Neural progenitor cell (in vitro differentiated cells): ENCODE results near the gene KRTAP12-4. TPM values are rescaled to one million over a fixed set of nuclear protein-coding genes. Genes with fewer than 3 reads are reported as not detected.

ENCODE experiments used
- DNase-seq: peaks from one replicate; pipeline ENCODE4 v3.0.0-alpha.2; 2016; ENCODE audit warnings: low spot score
- H2AFZ ChIP-seq: fragments of 200-600 bp; sonication (generic); replicated peaks from 2 replicates; pipeline ENCODE4 v1.6.1; 2016; ENCODE audit warnings: antibody characterized with exemption
- H3F3A ChIP-seq: fragments of 200-600 bp; sonication (generic); 2 replicates; pipeline ENCODE4 v1.6.1; 2016; ENCODE audit warnings: antibody characterized with exemption, low read depth
- H3K27ac ChIP-seq: fragments of 200-600 bp; sonication (generic); 2 replicates; pipeline ENCODE4 v1.5.1; 2016; ENCODE audit warnings: mild to moderate bottlenecking
- H3K27me3 ChIP-seq: fragments of 200-600 bp; sonication (generic); 2 replicates; pipeline ENCODE4 v1.6.1; 2016; ENCODE audit warnings: mild to moderate bottlenecking, moderate library complexity
- H3K36me3 ChIP-seq: fragments of 200-600 bp; sonication (generic); 2 replicates; pipeline ENCODE4 v1.5.1; 2016
- H3K4me1 ChIP-seq: fragments of 200-600 bp; sonication (generic); 2 replicates; pipeline ENCODE4 v1.6.1; 2016; ENCODE audit warnings: mixed run types
- H3K4me2 ChIP-seq: fragments of 200-600 bp; sonication (generic); 2 replicates; pipeline ENCODE4 v1.6.1; 2016
- H3K4me3 ChIP-seq: fragments of 200-600 bp; sonication (generic); 2 replicates; pipeline ENCODE4 v1.5.1; 2016
- H3K79me2 ChIP-seq: fragments of 200-600 bp; sonication (generic); 2 replicates; pipeline ENCODE4 v1.6.1; 2016; ENCODE audit warnings: low read depth
- H3K9ac ChIP-seq: fragments of 200-600 bp; sonication (generic); 2 replicates; pipeline ENCODE4 v1.6.1; 2016
- H3K9me3 ChIP-seq: fragments of 200-600 bp; sonication (generic); 2 replicates; pipeline ENCODE4 v1.5.1; 2016; ENCODE audit warnings: low read depth
- H4K20me1 ChIP-seq: fragments of 200-600 bp; sonication (generic); 2 replicates; pipeline ENCODE4 v1.6.1; 2016; ENCODE audit warnings: low read depth
- H3K27ac Mint-ChIP-seq: 3 replicates; pipeline ENCODE4 v1.8.0; 2021; ENCODE audit warnings: mixed read lengths
- H3K27me3 Mint-ChIP-seq: 2 replicates; pipeline ENCODE4 v1.8.0; 2022; ENCODE audit warnings: low read depth, mild to moderate bottlenecking, inconsistent platforms, moderate library complexity, mixed read lengths; ENCODE audit not compliant: insufficient read depth
- H3K36me3 Mint-ChIP-seq: 3 replicates; pipeline ENCODE4 v1.8.0; 2021; ENCODE audit warnings: mixed read lengths
- H3K4me1 Mint-ChIP-seq: 3 replicates; pipeline ENCODE4 v1.8.0; 2021; ENCODE audit warnings: mixed read lengths
- H3K4me3 Mint-ChIP-seq: 3 replicates; pipeline ENCODE4 v1.8.0; 2021; ENCODE audit warnings: mild to moderate bottlenecking, moderate library complexity, mixed read lengths
- H3K9me3 Mint-ChIP-seq: 3 replicates; pipeline ENCODE4 v1.8.0; 2020; ENCODE audit warnings: mixed read lengths
- EZH2 ChIP-seq: fragments of 200-600 bp; sonication (generic); IDR thresholded peaks from 2 replicates; pipeline ENCODE4 v1.6.1; 2017; ENCODE audit warnings: antibody characterized with exemption, mild to moderate bottlenecking, moderate library complexity
- EZH2phosphoT487 ChIP-seq: fragments of 200-600 bp; sonication (generic); IDR thresholded peaks from 2 replicates; pipeline ENCODE4 v1.6.1; 2017; ENCODE audit warnings: antibody characterized with exemption
- total RNA-seq: library from RNA; depleted of rRNA; stranded (reverse); fragments of >200 nt; gene quantifications from 2 replicates; pipeline ENCODE4 v1.2.3, GENCODE V29; 2015; ENCODE audit warnings: low replicate concordance
- TF ChIP-seq, protein P1 (sequence below): fragments of 200-600 bp; sonication (generic); IDR thresholded peaks from 2 replicates; pipeline ENCODE4 v1.5.1; 2017; ENCODE audit warnings: antibody characterized with exemption, mild to moderate bottlenecking

The KRTAP12-4 gene
- total RNA-seq, 1 donor from 2014 or later = not detected

- Histone ChIP-seq H3F3A (peaks cover 2% of the 10 kb centered on the region), H3K4me1 (peaks cover 7% of the 10 kb centered on the region), H3K4me2 (no peak overlapping the region), H3K79me2 (no peaks in the 10 kb centered on the region), H3K4me3 (no peak overlapping the region), H3K36me3 (no peaks in the 10 kb centered on the region), H3K9ac (no peak overlapping the region), H3K27me3 (no peaks in the 10 kb centered on the region), H4K20me1 (no peaks in the 10 kb centered on the region), H3K27ac (no peak overlapping the region), H3K9me3 (peaks cover 8% of the 10 kb centered on the region), H2AFZ (no peak overlapping the region)
- DNase-seq = no peak
- Mint-ChIP-seq H3K36me3 (no peaks in the 10 kb centered on the region), H3K27ac (no peak overlapping the region), H3K9me3 (peaks cover 19% of the 10 kb centered on the region), H3K27me3 (peaks cover 14% of the 10 kb centered on the region), H3K4me1 (peaks cover 11% of the 10 kb centered on the region), H3K4me3 (no peak overlapping the region)
- TF ChIP-seq EZH2 (no peak), EZH2phosphoT487 (no peak)
- TF ChIP-seq, protein P1, sequence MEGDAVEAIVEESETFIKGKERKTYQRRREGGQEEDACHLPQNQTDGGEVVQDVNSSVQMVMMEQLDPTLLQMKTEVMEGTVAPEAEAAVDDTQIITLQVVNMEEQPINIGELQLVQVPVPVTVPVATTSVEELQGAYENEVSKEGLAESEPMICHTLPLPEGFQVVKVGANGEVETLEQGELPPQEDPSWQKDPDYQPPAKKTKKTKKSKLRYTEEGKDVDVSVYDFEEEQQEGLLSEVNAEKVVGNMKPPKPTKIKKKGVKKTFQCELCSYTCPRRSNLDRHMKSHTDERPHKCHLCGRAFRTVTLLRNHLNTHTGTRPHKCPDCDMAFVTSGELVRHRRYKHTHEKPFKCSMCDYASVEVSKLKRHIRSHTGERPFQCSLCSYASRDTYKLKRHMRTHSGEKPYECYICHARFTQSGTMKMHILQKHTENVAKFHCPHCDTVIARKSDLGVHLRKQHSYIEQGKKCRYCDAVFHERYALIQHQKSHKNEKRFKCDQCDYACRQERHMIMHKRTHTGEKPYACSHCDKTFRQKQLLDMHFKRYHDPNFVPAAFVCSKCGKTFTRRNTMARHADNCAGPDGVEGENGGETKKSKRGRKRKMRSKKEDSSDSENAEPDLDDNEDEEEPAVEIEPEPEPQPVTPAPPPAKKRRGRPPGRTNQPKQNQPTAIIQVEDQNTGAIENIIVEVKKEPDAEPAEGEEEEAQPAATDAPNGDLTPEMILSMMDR = no peak
These were observed 18.0 kb downstream of the KRTAP12-4 start for GRCh38 chr21:44636209-44637017.

DNA sequence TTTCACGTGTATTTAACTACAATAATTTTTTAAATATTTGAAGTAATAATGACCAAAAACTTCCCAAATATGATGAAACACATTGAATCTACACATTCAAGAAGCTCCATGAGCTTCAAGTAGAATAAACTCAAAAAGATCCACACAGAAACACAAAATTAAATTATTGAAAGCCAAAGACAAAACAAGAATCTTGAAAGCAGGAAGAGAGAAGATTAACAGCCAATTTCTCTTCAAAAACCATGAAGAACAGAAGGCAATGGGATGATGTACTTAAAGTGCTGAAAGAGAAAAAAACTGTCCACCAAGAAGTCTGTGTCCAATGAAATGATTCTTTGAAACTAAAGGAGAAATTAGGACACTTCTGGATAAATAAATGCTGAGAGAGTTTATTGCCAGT is 22.4 kb downstream of the KRTAP12-4 start:
- DNase-seq = no peak
- no peak overlapping the region for H3K9ac ChIP-seq
- H2AFZ ChIP-seq = no peak overlapping the region
- H3K36me3 ChIP-seq = no peaks in the 10 kb centered on the region
- peaks cover 3% of the 10 kb centered on the region for H3K4me1 ChIP-seq
- no peaks in the 10 kb centered on the region for H4K20me1 ChIP-seq
- peaks cover under 1% of the 10 kb centered on the region for H3K4me1 Mint-ChIP-seq
- peaks cover 8% of the 10 kb centered on the region for H3K9me3 ChIP-seq
- no peak overlapping the region for H3K4me3 ChIP-seq
- TF ChIP-seq, protein P1 = no peak
- TF ChIP-seq EZH2 (no peak), EZH2phosphoT487 (no peak)
- H3K27me3 ChIP-seq = no peaks in the 10 kb centered on the region
- H3K27me3 Mint-ChIP-seq = peaks cover 6% of the 10 kb centered on the region
- H3K27ac Mint-ChIP-seq = no peak overlapping the region
- peaks cover 2% of the 10 kb centered on the region for H3F3A ChIP-seq
- H3K4me3 Mint-ChIP-seq = no peak overlapping the region
- no peak overlapping the region for H3K4me2 ChIP-seq
- H3K79me2 ChIP-seq = no peaks in the 10 kb centered on the region
- no peak overlapping the region for H3K27ac ChIP-seq
- no peaks in the 10 kb centered on the region for H3K36me3 Mint-ChIP-seq
- peaks cover 29% of the 10 kb centered on the region for H3K9me3 Mint-ChIP-seq

DNA sequence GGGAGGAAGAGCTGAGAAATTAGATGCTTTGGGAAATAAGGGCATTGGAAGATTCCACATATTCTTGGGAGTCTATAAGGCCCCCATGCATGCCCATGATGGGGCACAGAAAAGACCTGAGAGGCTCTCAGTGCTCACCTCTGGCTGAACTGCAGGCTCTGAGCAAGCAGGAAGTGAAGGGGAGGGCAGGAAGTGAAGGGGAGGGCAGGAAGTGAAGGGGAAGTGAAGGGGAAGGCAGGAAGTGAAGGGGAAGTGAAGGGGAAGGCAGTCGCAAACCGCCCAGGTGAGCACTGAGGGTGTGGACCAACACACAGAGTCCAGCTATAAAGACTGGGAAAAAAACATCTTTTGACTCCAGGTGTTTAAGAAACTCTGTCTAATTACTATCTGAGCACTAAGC is 24.0 kb downstream of the KRTAP12-4 start:
- H4K20me1 ChIP-seq = no peaks in the 10 kb centered on the region
- no peak for DNase-seq
- no peak overlapping the region for H2AFZ ChIP-seq
- H3K9ac ChIP-seq = no peak overlapping the region
- no peaks in the 10 kb centered on the region for H3K27me3 ChIP-seq
- no peaks in the 10 kb centered on the region for H3K36me3 ChIP-seq
- no peak overlapping the region for H3K4me3 ChIP-seq
- H3K4me1 ChIP-seq = no peaks in the 10 kb centered on the region
- H3K27ac Mint-ChIP-seq = no peak overlapping the region
- peaks cover 2% of the 10 kb centered on the region for H3K27me3 Mint-ChIP-seq
- no peak overlapping the region for H3K4me2 ChIP-seq
- TF ChIP-seq, protein P1 = no peak
- TF ChIP-seq EZH2phosphoT487 (no peak), EZH2 (no peak)
- H3K36me3 Mint-ChIP-seq = no peaks in the 10 kb centered on the region
- no peaks in the 10 kb centered on the region for H3K4me1 Mint-ChIP-seq
- peaks cover 31% of the 10 kb centered on the region for H3K9me3 Mint-ChIP-seq
- H3K79me2 ChIP-seq = no peaks in the 10 kb centered on the region
- peaks cover 2% of the 10 kb centered on the region for H3F3A ChIP-seq
- H3K4me3 Mint-ChIP-seq = no peak overlapping the region
- peaks cover 8% of the 10 kb centered on the region for H3K9me3 ChIP-seq
- H3K27ac ChIP-seq = no peak overlapping the region
